GM18870 (cell line): ENCODE measurements around the gene SLC5A6.

ENCODE experiments used
- ATAC-seq: cut with Tn5 transposase; IDR thresholded peaks from one replicate; pipeline ENCODE4 v1.9.1; 2021; ENCODE audit warnings: moderate library complexity; ENCODE audit not compliant: unreplicated experiment

SLC5A6 gene

GRCh38 chr2:27237341-27237945 is 25.4 kb upstream of the SLC5A6 start:
- ATAC-seq: no peak

GRCh38 chr2:27236626-27237025 is 24.6 kb upstream of the SLC5A6 start:
- ATAC-seq: no peak

GRCh38 chr2:27236136-27236535 is 24.1 kb upstream of the SLC5A6 start:
- ATAC-seq: no peak

GRCh38 chr2:27233341-27233740 is 21.3 kb upstream of the SLC5A6 start:
- ATAC-seq: no peak

- no peak for ATAC-seq
Measured at GRCh38 chr2:27231921-27232320, 19.9 kb upstream of the SLC5A6 start.

GRCh38 chr2:27227501-27227900 is 15.4 kb upstream of the SLC5A6 start:
- ATAC-seq: no peak

GRCh38 chr2:27225526-27225925 is 13.5 kb upstream of the SLC5A6 start:
- no peak for ATAC-seq

- ATAC-seq: no peak
Measured at GRCh38 chr2:27223416-27223815, 11.3 kb upstream of the SLC5A6 start.

GRCh38 chr2:27222407-27222806 is 10.3 kb upstream of the SLC5A6 start:
- ATAC-seq: no peak

- ATAC-seq: no peak
Measured at GRCh38 chr2:27221166-27221565, 9.1 kb upstream of the SLC5A6 start.

GRCh38 chr2:27220091-27220490 is 8.0 kb upstream of the SLC5A6 start:
- ATAC-seq: no peak

GRCh38 chr2:27219091-27219490 is 7.0 kb upstream of the SLC5A6 start:
- no peak for ATAC-seq

- ATAC-seq: no peak
Measured at GRCh38 chr2:27218614-27219013, 6.5 kb upstream of the SLC5A6 start.

- no peak for ATAC-seq
Measured at GRCh38 chr2:27217173-27218121, 5.4 kb upstream of the SLC5A6 start, which contains the start of gene CAD. TSS of gene CAD (plus strand) at chr2:27217369. CDS start at chr2:27217552, 183 bp downstream.

GRCh38 chr2:27216416-27217137 is 4.5 kb upstream of the SLC5A6 start:
- ATAC-seq: no peak

- no peak for ATAC-seq
Measured at GRCh38 chr2:27214941-27215340, 2.9 kb upstream of the SLC5A6 start.

- ATAC-seq: no peak
Measured at GRCh38 chr2:27212626-27213471, 781 bp upstream of the SLC5A6 start.

- ATAC-seq: no peak
Measured at GRCh38 chr2:27211241-27211942, 676 bp downstream of the SLC5A6 start.

GRCh38 chr2:27209621-27210401 is 2.3 kb downstream of the SLC5A6 start:
- ATAC-seq: no peak
